HFFc6 (cell line): ENCODE measurements around the gene M1AP. TPM values are rescaled to one million over a fixed set of nuclear protein-coding genes. Genes with fewer than 3 reads are reported as not detected.

Source experiments
- DNase-seq: peaks from one replicate; pipeline ENCODE4 v3.0.0-alpha.2; 2018
- H3K27ac Mint-ChIP-seq: 2 replicates; pipeline ENCODE4 v1.8.0; 2020; ENCODE audit warnings: mild to moderate bottlenecking, mixed read lengths
- H3K27me3 Mint-ChIP-seq: 2 replicates; pipeline ENCODE4 v1.8.0; 2021; ENCODE audit warnings: mild to moderate bottlenecking, moderate library complexity, mixed read lengths; ENCODE audit not compliant: insufficient read depth
- H3K36me3 Mint-ChIP-seq: 2 replicates; pipeline ENCODE4 v1.8.0; 2021; ENCODE audit warnings: low read depth, mixed read lengths
- H3K4me1 Mint-ChIP-seq: 2 replicates; pipeline ENCODE4 v1.8.0; 2020; ENCODE audit warnings: low read depth, mixed read lengths
- H3K4me3 Mint-ChIP-seq: 2 replicates; pipeline ENCODE4 v1.8.0; 2020; ENCODE audit warnings: mild to moderate bottlenecking, moderate library complexity, mixed read lengths
- H3K9me3 Mint-ChIP-seq: 2 replicates; pipeline ENCODE4 v1.8.0; 2020; ENCODE audit warnings: mild to moderate bottlenecking, mixed read lengths
- CTCF ChIP-seq: fragments of 200-600 bp; sonication (generic); IDR thresholded peaks from 2 replicates; pipeline ENCODE4 v1.5.0; 2021; ENCODE audit warnings: antibody characterized with exemption, mild to moderate bottlenecking
- total RNA-seq, 6 experiments: library from RNA; stranded (reverse); fragmentation: NEBNext Ultra II Directional; extraction: Animal tissue kit (Norgen Biotek cat#: 25700); gene quantifications; 2 replicates in 1 of 6; 3 replicates in 5 of 6; pipeline ENCODE4 v1.2.3, GENCODE V29; 2021

M1AP gene
- total RNA-seq, 6 experiments from 2014 or later = 0.14 to 0.38 (median 0.17) TPM; not detected in 1

GRCh38 chr2:74578408-74578807 is 69.7 kb downstream of the M1AP start:
- H3K27ac Mint-ChIP-seq = no peak overlapping the region
- H3K36me3 Mint-ChIP-seq = no peaks in the 10 kb centered on the region
- TF ChIP-seq CTCF = no peak
- H3K4me1 Mint-ChIP-seq = peaks cover 67% of the 10 kb centered on the region
- no peak overlapping the region for H3K4me3 Mint-ChIP-seq
- H3K27me3 Mint-ChIP-seq = no peaks in the 10 kb centered on the region
- DNase-seq = no peak
- no peaks in the 10 kb centered on the region for H3K9me3 Mint-ChIP-seq

GRCh38 chr2:74577448-74577847 is 70.7 kb downstream of the M1AP start:
- peaks cover 64% of the 10 kb centered on the region for H3K4me1 Mint-ChIP-seq
- DNase-seq = no peak
- H3K36me3 Mint-ChIP-seq = no peaks in the 10 kb centered on the region
- peak overlapping the region; percentile 94 for H3K27ac Mint-ChIP-seq
- no peaks in the 10 kb centered on the region for H3K9me3 Mint-ChIP-seq
- H3K4me3 Mint-ChIP-seq = 0 out of 2 replicates have a peak overlapping the region, but pooled peaks have one; percentile 8
- H3K27me3 Mint-ChIP-seq = no peaks in the 10 kb centered on the region
- TF ChIP-seq CTCF = no peak

- peak overlapping the region; percentile 74 for H3K4me3 Mint-ChIP-seq
- peak; percentile 90 for DNase-seq
- H3K27me3 Mint-ChIP-seq = no peaks in the 10 kb centered on the region
- no peaks in the 10 kb centered on the region for H3K9me3 Mint-ChIP-seq
- H3K36me3 Mint-ChIP-seq = no peaks in the 10 kb centered on the region
- H3K4me1 Mint-ChIP-seq = peaks cover 59% of the 10 kb centered on the region
- peak overlapping the region; percentile 94 for H3K27ac Mint-ChIP-seq
- TF ChIP-seq CTCF = peak; percentile 42; the same call in 1 of the 2 replicates
Measured at GRCh38 chr2:74576863-74577229, 71.3 kb downstream of the M1AP start.

- Mint-ChIP-seq H3K4me3 (peak overlapping the region; percentile 74), H3K27ac (peak overlapping the region; percentile 94)
- DNase-seq = peak; percentile 88
Measured at GRCh38 chr2:74576211-74576862, 71.8 kb downstream of the M1AP start.

GRCh38 chr2:74575320-74575719 is 72.8 kb downstream of the M1AP start:
- peak overlapping the region; percentile 65; the same call in 1 of the 2 replicates for H3K4me3 Mint-ChIP-seq
- no peaks in the 10 kb centered on the region for H3K27me3 Mint-ChIP-seq
- H3K27ac Mint-ChIP-seq = peak overlapping the region; percentile 94
- H3K9me3 Mint-ChIP-seq = no peaks in the 10 kb centered on the region
- DNase-seq = no peak
- TF ChIP-seq CTCF = no peak
- H3K36me3 Mint-ChIP-seq = no peaks in the 10 kb centered on the region
- H3K4me1 Mint-ChIP-seq = peaks cover 48% of the 10 kb centered on the region

More at GRCh38 chr2:74576211-74576862, 71.8 kb downstream of the M1AP start:
- TF ChIP-seq CTCF = no peak
- no peaks in the 10 kb centered on the region for H3K27me3 Mint-ChIP-seq
- H3K4me1 Mint-ChIP-seq = peaks cover 54% of the 10 kb centered on the region
- H3K9me3 Mint-ChIP-seq = no peaks in the 10 kb centered on the region
- H3K36me3 Mint-ChIP-seq = no peaks in the 10 kb centered on the region
